K562 (cell line): Measurements from ENCODE around the gene TINAGL1. TPM values are rescaled to one million over a fixed set of nuclear protein-coding genes. Genes with fewer than 3 reads are reported as not detected.

Experiments used
- HNRNPH1 ChIP-seq: fragments of 200-400 bp; formaldehyde crosslinking; optimal IDR thresholded peaks from 2 replicates; pipeline ENCODE3; 2017; ENCODE audit warnings: low read depth, mild to moderate bottlenecking, low read length, moderate library complexity
- SNIP1 ChIP-seq: fragments of 450-650 bp; IDR thresholded peaks from 2 replicates; pipeline ENCODE4 v1.7.1; 2017; ENCODE audit warnings: low read depth, mild to moderate bottlenecking
- SP2 ChIP-seq: IDR thresholded peaks from 2 replicates; pipeline ENCODE4 v1.6.1; 2011; ENCODE audit warnings: mild to moderate bottlenecking, low read depth, low read length, moderate library complexity; ENCODE audit not compliant: poor library complexity, severe bottlenecking; ENCODE audit errors: extremely low read depth
- ZNF384 ChIP-seq: IDR thresholded peaks from 2 replicates; pipeline ENCODE4 v1.6.1; 2012; ENCODE audit warnings: low read depth, low read length, improper control_type of control experiment
- ZNF408 ChIP-seq: fragments of 250-450 bp; sonication (Bioruptor Pico); IDR thresholded peaks from 2 replicates; pipeline ENCODE4 v1.4.0; 2020; ENCODE audit warnings: low read depth, mild to moderate bottlenecking, moderate library complexity
- polyA plus RNA-seq, 8 experiments: library from polyadenylated mRNA; depleted of rRNA in 4 of 8; stranded (reverse) in 5 of 8; unstranded in 3 of 8; fragments of >200 nt; fragmentation: Nextera tagmentation in 2 of 8; fragmentation: Illumina TruSeq in 1 of 8; extraction: Ambion mirVana in 2 of 8; extraction: Trizol in 1 of 8; gene quantifications; 2 replicates each; pipeline versions ENCODE4 v1.2.1 to v1.2.3, GENCODE V29; 2011 to 2014; ENCODE audit warnings: inconsistent platforms in 1 of 8, missing spikeins in 1 of 8
- total RNA-seq, 7 experiments: library from RNA; depleted of rRNA in 6 of 7; stranded (reverse); fragments of >200 nt in 6 of 7; fragmentation: Illumina TruSeq in 2 of 7; extraction: Trizol in 2 of 7; gene quantifications; 2 replicates each; pipeline versions ENCODE4 v1.2.1 to v1.2.3, GENCODE V29; 2011 to 2021; ENCODE audit warnings: low replicate concordance in 1 of 7
- TF ChIP-seq, protein P1 (sequence below), 2 experiments: fragments of 450-650 bp in 1 of 2; sonication (generic) in 1 of 2; formaldehyde crosslinking in 1 of 2; IDR thresholded peaks; 2 replicates each; pipeline versions ENCODE4 v1.7.1 to v1.9.0; 2016 to 2022; ENCODE audit warnings: inconsistent platforms in 1 of 2, mild to moderate bottlenecking in 1 of 2, missing genetic modification reagents in 1 of 2
- TF ChIP-seq, protein P2 (sequence below): fragments of 250-450 bp; sonication (Bioruptor Pico); IDR thresholded peaks from 2 replicates; pipeline ENCODE4 v1.4.0; 2020; ENCODE audit warnings: mild to moderate bottlenecking, moderate library complexity, borderline replicate concordance
- TF ChIP-seq, protein P3 (sequence below): IDR thresholded peaks from 2 replicates; pipeline ENCODE4 v1.6.1; 2011; ENCODE audit warnings: borderline replicate concordance, low read depth, mild to moderate bottlenecking, moderate library complexity, low read length; ENCODE audit not compliant: insufficient read depth, poor library complexity, severe bottlenecking
- TF ChIP-seq, protein P4 (sequence below): IDR thresholded peaks from 2 replicates; pipeline ENCODE4 v1.6.1; 2016; ENCODE audit warnings: missing genetic modification characterization, missing compliant biosample characterization

The TINAGL1 gene
- total and polyA plus RNA-seq, 9 of the 15 experiments (the other 6 are each of a cell fraction or from before 2014, with no cell fraction given): 0.04 to 1.2 (median 0.07) TPM; not detected in 4

DNA sequence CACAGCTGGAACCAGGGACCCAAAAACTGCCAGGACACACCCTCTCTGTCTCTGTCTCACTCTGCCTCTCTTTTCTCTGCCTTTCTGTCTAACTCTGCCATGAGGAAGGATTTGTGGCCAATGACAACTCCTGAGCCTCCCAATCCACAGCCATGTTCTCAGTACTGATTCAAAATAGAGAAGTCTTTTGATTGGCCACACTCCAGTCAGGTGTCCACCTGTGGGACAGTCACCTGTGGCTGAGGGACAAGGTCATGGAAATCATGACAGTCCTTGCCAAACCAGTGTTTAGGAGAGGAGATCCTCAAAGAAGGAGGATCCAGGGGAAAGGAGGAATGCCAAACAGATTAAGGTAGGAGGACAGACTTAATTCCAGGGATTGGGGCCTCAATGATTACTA, 15.8 kb downstream of the TINAGL1 start (continued):
- TF ChIP-seq HNRNPH1: no peak
- TF ChIP-seq, protein P1, sequence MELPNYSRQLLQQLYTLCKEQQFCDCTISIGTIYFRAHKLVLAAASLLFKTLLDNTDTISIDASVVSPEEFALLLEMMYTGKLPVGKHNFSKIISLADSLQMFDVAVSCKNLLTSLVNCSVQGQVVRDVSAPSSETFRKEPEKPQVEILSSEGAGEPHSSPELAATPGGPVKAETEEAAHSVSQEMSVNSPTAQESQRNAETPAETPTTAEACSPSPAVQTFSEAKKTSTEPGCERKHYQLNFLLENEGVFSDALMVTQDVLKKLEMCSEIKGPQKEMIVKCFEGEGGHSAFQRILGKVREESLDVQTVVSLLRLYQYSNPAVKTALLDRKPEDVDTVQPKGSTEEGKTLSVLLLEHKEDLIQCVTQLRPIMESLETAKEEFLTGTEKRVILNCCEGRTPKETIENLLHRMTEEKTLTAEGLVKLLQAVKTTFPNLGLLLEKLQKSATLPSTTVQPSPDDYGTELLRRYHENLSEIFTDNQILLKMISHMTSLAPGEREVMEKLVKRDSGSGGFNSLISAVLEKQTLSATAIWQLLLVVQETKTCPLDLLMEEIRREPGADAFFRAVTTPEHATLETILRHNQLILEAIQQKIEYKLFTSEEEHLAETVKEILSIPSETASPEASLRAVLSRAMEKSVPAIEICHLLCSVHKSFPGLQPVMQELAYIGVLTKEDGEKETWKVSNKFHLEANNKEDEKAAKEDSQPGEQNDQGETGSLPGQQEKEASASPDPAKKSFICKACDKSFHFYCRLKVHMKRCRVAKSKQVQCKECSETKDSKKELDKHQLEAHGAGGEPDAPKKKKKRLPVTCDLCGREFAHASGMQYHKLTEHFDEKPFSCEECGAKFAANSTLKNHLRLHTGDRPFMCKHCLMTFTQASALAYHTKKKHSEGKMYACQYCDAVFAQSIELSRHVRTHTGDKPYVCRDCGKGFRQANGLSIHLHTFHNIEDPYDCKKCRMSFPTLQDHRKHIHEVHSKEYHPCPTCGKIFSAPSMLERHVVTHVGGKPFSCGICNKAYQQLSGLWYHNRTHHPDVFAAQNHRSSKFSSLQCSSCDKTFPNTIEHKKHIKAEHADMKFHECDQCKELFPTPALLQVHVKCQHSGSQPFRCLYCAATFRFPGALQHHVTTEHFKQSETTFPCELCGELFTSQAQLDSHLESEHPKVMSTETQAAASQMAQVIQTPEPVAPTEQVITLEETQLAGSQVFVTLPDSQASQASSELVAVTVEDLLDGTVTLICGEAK (IDR thresholded peaks at IDR 0.05): no peak
- TF ChIP-seq, protein P1 (CRISPR knock-in tag; IDR thresholded peaks at IDR 0.05): no peak
- TF ChIP-seq, protein P2, sequence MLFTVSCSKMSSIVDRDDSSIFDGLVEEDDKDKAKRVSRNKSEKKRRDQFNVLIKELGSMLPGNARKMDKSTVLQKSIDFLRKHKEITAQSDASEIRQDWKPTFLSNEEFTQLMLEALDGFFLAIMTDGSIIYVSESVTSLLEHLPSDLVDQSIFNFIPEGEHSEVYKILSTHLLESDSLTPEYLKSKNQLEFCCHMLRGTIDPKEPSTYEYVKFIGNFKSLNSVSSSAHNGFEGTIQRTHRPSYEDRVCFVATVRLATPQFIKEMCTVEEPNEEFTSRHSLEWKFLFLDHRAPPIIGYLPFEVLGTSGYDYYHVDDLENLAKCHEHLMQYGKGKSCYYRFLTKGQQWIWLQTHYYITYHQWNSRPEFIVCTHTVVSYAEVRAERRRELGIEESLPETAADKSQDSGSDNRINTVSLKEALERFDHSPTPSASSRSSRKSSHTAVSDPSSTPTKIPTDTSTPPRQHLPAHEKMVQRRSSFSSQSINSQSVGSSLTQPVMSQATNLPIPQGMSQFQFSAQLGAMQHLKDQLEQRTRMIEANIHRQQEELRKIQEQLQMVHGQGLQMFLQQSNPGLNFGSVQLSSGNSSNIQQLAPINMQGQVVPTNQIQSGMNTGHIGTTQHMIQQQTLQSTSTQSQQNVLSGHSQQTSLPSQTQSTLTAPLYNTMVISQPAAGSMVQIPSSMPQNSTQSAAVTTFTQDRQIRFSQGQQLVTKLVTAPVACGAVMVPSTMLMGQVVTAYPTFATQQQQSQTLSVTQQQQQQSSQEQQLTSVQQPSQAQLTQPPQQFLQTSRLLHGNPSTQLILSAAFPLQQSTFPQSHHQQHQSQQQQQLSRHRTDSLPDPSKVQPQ (CRISPR knock-in tag): no peak
- TF ChIP-seq SNIP1: no peak
- no peak for TF ChIP-seq ZNF408
- TF ChIP-seq, protein P3, sequence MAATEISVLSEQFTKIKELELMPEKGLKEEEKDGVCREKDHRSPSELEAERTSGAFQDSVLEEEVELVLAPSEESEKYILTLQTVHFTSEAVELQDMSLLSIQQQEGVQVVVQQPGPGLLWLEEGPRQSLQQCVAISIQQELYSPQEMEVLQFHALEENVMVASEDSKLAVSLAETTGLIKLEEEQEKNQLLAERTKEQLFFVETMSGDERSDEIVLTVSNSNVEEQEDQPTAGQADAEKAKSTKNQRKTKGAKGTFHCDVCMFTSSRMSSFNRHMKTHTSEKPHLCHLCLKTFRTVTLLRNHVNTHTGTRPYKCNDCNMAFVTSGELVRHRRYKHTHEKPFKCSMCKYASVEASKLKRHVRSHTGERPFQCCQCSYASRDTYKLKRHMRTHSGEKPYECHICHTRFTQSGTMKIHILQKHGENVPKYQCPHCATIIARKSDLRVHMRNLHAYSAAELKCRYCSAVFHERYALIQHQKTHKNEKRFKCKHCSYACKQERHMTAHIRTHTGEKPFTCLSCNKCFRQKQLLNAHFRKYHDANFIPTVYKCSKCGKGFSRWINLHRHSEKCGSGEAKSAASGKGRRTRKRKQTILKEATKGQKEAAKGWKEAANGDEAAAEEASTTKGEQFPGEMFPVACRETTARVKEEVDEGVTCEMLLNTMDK: no peak
- TF ChIP-seq SP2: no peak
- no peak for TF ChIP-seq ZNF384
- TF ChIP-seq, protein P4, sequence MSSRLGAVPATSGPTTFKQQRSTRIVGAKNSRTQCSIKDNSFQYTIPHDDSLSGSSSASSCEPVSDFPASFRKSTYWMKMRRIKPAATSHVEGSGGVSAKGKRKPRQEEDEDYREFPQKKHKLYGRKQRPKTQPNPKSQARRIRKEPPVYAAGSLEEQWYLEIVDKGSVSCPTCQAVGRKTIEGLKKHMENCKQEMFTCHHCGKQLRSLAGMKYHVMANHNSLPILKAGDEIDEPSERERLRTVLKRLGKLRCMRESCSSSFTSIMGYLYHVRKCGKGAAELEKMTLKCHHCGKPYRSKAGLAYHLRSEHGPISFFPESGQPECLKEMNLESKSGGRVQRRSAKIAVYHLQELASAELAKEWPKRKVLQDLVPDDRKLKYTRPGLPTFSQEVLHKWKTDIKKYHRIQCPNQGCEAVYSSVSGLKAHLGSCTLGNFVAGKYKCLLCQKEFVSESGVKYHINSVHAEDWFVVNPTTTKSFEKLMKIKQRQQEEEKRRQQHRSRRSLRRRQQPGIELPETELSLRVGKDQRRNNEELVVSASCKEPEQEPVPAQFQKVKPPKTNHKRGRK (tag): no peak
